Activated CD8-positive, alpha-beta memory T cell treated with anti-CD3 and anti-CD28 coated beads, Interleukin-2, amount 10 ng/mL, durations not matched to agents 7 days and 5 days (primary cell): ENCODE results near the gene UTF1. TPM values are rescaled to one million over a fixed set of nuclear protein-coding genes. Genes with fewer than 3 reads are reported as not detected.
"Not testable (repeated sequence)": the region's sequence is repeated elsewhere in the genome, so short reads cannot be mapped to it uniquely, and the experiment has no call there.

Experiments
- ATAC-seq: fragments of 150-1000 bp; cut with Tn5 transposase; one replicate; pipeline ENCODE4 v1.10.0; 2021; ENCODE audit warnings: moderate library complexity
- CTCF ChIA-PET: fragments of 350-600 bp; sonication (Branson Sonifier 250); formaldehyde crosslinking; loops from one replicate; lab custom pipeline; 2021; ENCODE audit warnings: antibody characterized with exemption; lab: Charles Lee
- DNase-seq: peaks from one replicate; pipeline ENCODE4 v3.0.0-alpha.2; 2020
- H3K27ac Mint-ChIP-seq: one replicate; pipeline ENCODE4 v1.8.0; 2021; ENCODE audit warnings: mild to moderate bottlenecking, mixed read lengths
- H3K27me3 Mint-ChIP-seq: one replicate; pipeline ENCODE4 v1.8.0; 2021; ENCODE audit warnings: mixed read lengths
- H3K36me3 Mint-ChIP-seq: one replicate; pipeline ENCODE4 v1.8.0; 2021; ENCODE audit warnings: mild to moderate bottlenecking, mixed read lengths
- H3K4me1 Mint-ChIP-seq: one replicate; pipeline ENCODE4 v1.8.0; 2021; ENCODE audit warnings: mixed read lengths
- H3K4me3 Mint-ChIP-seq: one replicate; pipeline ENCODE4 v1.8.0; 2021; ENCODE audit warnings: mild to moderate bottlenecking, moderate library complexity, mixed read lengths
- H3K9me3 Mint-ChIP-seq: one replicate; pipeline ENCODE4 v1.8.0; 2022; ENCODE audit warnings: low read depth, mixed read lengths
- total RNA-seq, 2 experiments: library from RNA; stranded (reverse); gene quantifications; one replicate each; pipeline ENCODE4 v1.2.3, GENCODE V29; 2021

The UTF1 gene
- total RNA-seq, 2 experiments from 2014 or later: not detected

DNA sequence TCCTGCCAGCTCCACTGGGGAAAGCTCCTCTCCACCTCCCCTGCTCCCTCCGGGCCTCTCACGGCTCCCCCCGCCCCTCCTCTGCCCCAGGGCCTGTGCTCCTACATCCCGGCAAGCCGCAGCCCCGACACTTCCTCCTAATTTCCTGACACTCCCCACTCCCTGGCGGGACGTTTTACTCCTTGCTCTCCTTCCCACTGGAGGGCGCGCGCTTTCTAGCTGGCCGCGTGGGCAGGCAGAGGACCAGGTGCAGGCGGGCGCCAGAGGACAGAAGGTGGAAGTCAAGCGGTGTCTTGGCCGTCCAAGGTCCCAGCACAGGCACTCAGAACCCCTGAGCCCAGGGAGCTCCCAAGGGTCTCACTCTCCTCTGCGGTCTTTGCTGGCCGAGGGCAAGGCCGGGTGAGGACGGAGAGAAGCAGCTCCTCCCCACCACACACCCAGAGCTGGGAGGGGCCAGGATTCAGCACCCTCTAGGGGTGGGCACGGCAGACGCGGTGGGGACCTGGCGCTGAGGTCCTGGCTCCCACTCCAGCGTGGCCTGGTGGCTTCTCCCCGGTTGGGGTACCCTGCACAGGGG, 27.6 kb downstream of the UTF1 start:
- Mint-ChIP-seq H3K27me3 (no peaks in the 10 kb centered on the region), H3K36me3 (no peaks in the 10 kb centered on the region), H3K4me3 (peak overlapping the region; percentile 11), H3K4me1 (peaks cover 47% of the 10 kb centered on the region), H3K27ac (peak overlapping the region; percentile 86), H3K9me3 (no peaks in the 10 kb centered on the region)
- DNase-seq (no peak), ATAC-seq (peak; percentile 8)
- CTCF ChIA-PET: interaction anchor here (0.8 to 4.8 kb wide), 12 partner anchors 12 to 115 kb away, joined by 3 to 41 read pairs (median 4); partner anchors contain the start of genes ADAM8 and VENTX

- ATAC-seq: peak; percentile 10
- DNase-seq: peak; percentile 69
- no peaks in the 10 kb centered on the region for H3K27me3 Mint-ChIP-seq
These were observed 28.2 kb downstream of the UTF1 start for GRCh38 chr10:133258066-133258817.

DNA sequence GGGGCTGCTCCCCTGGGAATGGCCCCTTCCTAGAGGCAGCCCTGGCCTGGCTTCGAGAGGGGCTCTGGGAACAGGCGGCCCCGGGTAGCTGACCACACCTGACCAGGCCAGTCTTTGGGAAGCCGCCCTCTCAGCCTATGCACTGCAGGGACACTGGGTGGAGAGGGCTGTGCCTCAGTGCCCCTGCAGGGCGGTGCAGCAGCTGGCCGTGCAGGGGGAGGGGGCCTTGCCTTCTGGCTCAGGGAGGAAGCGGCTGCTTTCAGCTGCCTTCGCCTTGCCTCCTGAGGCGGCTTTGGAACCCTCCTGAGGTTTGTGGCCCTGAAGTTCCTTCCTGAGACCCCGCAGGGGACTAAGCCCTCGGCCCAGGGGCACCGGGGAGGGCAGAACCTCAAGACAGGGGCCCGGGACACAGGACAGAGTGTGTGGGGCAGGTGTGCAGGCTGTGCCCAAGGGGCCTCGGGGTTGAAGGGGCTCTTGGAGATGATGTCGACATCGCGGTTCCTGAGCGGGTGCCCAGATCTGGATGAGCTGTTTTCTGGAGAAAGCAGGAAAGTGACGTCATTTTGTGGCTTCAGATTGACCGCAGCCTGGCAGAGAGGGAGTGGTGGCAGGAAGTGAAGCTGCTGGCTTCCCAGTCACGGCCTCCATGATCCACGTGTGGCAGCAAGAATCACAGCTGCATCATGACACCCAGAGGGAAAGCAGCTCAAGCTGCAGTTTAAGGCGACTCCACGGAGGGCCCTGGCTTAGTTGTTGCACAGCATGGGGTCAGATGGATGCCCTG, 29.0 kb downstream of the UTF1 start:
- Mint-ChIP-seq H3K27ac (peak overlapping the region; percentile 88), H3K4me1 (peaks cover 55% of the 10 kb centered on the region), H3K36me3 (peaks cover 3% of the 10 kb centered on the region), H3K27me3 (no peaks in the 10 kb centered on the region), H3K9me3 (no peaks in the 10 kb centered on the region), H3K4me3 (peak overlapping the region; percentile 55)
- DNase-seq (peak; percentile 92), ATAC-seq (peak; percentile 45)
- CTCF ChIA-PET: interaction anchor here (1.1 to 4.8 kb wide), 9 partner anchors 12 to 116 kb away, joined by 3 to 41 read pairs (median 9); partner anchors contain the start of gene ADAM8

More at GRCh38 chr10:133258066-133258817, 28.2 kb downstream of the UTF1 start:
- H3K27ac Mint-ChIP-seq: peak overlapping the region; percentile 86
- CTCF ChIA-PET: interaction anchor here (0.8 to 4.8 kb wide), 12 partner anchors 11 to 115 kb away, joined by 3 to 41 read pairs (median 4); partner anchors contain the start of gene ADAM8
- no peak overlapping the region for H3K4me3 Mint-ChIP-seq
- H3K36me3 Mint-ChIP-seq: peaks cover 1% of the 10 kb centered on the region
- H3K4me1 Mint-ChIP-seq: peaks cover 49% of the 10 kb centered on the region
- H3K9me3 Mint-ChIP-seq: no peaks in the 10 kb centered on the region

GRCh38 chr10:133259602-133259989, 29.6 kb downstream of the UTF1 start:
- peak; percentile 0 for ATAC-seq
- peak overlapping the region; percentile 88 for H3K27ac Mint-ChIP-seq
- DNase-seq: no peak
- peaks cover 7% of the 10 kb centered on the region for H3K36me3 Mint-ChIP-seq
- H3K4me3 Mint-ChIP-seq: peak overlapping the region; percentile 55
- CTCF ChIA-PET: interaction anchor here (1.2 to 4.8 kb wide), 7 partner anchors 14 to 116 kb away, joined by 4 to 41 read pairs (median 12); partner anchors contain the start of gene ADAM8
- H3K27me3 Mint-ChIP-seq: no peaks in the 10 kb centered on the region
- peaks cover 61% of the 10 kb centered on the region for H3K4me1 Mint-ChIP-seq
- no peaks in the 10 kb centered on the region for H3K9me3 Mint-ChIP-seq

- peaks cover 7% of the 10 kb centered on the region for H3K36me3 Mint-ChIP-seq
- H3K27ac Mint-ChIP-seq: peak overlapping the region; percentile 66
- H3K27me3 Mint-ChIP-seq: no peaks in the 10 kb centered on the region
- H3K4me3 Mint-ChIP-seq: peak overlapping the region; percentile 65
- peaks cover 75% of the 10 kb centered on the region for H3K4me1 Mint-ChIP-seq
- peak; percentile 82 for DNase-seq
- CTCF ChIA-PET: interaction anchor here (0.8 to 4.8 kb wide), 4 partner anchors 15 to 68 kb away, joined by 3 to 22 read pairs (median 4); no protein-coding TSS in a partner anchor
- peak; percentile 51 for ATAC-seq
- no peaks in the 10 kb centered on the region for H3K9me3 Mint-ChIP-seq
These were observed 31.1 kb downstream of the UTF1 start for GRCh38 chr10:133260895-133261725.

GRCh38 chr10:133261726-133262325, 31.8 kb downstream of the UTF1 start:
- CTCF ChIA-PET: interaction anchor here (0.8 to 1.6 kb wide), 5 partner anchors 10 to 68 kb away, joined by 3 to 7 read pairs (median 4); no protein-coding TSS in a partner anchor
- Mint-ChIP-seq H3K36me3 (peaks cover 7% of the 10 kb centered on the region), H3K4me1 (peaks cover 75% of the 10 kb centered on the region), H3K27ac (peak overlapping the region; percentile 47), H3K9me3 (no peaks in the 10 kb centered on the region), H3K27me3 (no peaks in the 10 kb centered on the region), H3K4me3 (peak overlapping the region; percentile 65)
- peak; percentile 90 for DNase-seq
- peak; percentile 54 for ATAC-seq

GRCh38 chr10:133262696-133263095, 32.7 kb downstream of the UTF1 start:
- Mint-ChIP-seq H3K36me3 (peaks cover 7% of the 10 kb centered on the region), H3K4me3 (no peak overlapping the region), H3K27me3 (no peaks in the 10 kb centered on the region), H3K4me1 (peaks cover 66% of the 10 kb centered on the region), H3K27ac (no peak overlapping the region), H3K9me3 (no peaks in the 10 kb centered on the region)
- CTCF ChIA-PET: interaction anchor here (1.1 to 1.6 kb wide), 2 partner anchors 9 to 13 kb away, joined by 4 to 7 read pairs; no protein-coding TSS in a partner anchor
- ATAC-seq (no peak), DNase-seq (no peak)

DNA sequence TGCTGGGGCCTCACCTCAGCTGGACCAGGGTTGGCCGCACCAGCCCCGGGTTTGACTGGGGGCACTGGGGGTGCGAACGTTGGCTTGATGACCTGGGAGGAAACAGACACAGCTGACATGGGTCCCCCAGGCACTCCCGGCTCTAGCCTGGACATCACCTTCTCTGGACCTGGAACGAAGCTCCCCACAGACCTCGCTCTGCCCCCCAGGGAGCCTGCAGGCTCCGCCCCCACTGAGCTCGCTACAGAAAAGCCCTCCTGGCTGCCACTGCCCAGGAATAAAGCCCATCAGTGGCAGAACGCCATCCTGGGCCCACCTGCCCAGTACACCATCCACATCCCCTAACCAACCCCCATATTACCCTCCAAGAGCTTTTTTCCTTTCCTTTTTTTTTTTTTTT, 33.7 kb downstream of the UTF1 start:
- H3K9me3 Mint-ChIP-seq: no peaks in the 10 kb centered on the region
- no peaks in the 10 kb centered on the region for H3K27me3 Mint-ChIP-seq
- H3K4me3 Mint-ChIP-seq: no peak overlapping the region
- peaks cover 58% of the 10 kb centered on the region for H3K4me1 Mint-ChIP-seq
- H3K36me3 Mint-ChIP-seq: peaks cover 7% of the 10 kb centered on the region
- ATAC-seq: no peak
- DNase-seq: no peak
- CTCF ChIA-PET: interaction anchor here (0.8 to 2.9 kb wide), 6 partner anchors 11 to 66 kb away, joined by 3 to 12 read pairs (median 5); partner anchors contain the start of gene ADAM8
- H3K27ac Mint-ChIP-seq: no peak overlapping the region

DNA sequence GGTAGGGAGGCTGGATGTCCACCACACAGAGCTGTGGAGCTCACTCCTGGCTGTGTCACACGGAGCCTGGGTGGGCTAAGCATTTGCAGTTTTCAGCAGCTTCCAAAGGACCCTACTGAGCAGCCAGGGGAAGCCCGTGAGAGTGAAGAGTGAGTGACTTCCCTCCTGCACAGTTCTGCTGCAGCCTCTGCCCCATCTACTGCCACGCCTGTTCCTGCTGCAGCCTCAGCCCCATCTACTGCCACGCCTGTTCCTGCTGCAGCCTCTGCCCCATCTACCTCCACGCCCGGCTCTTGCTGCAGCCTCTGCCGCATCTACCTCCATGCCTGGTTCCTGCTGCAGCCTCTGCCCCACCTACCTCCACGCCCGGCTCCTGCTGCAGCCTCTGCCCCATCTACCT, 34.4 kb downstream of the UTF1 start:
- peaks cover 52% of the 10 kb centered on the region for H3K4me1 Mint-ChIP-seq
- H3K36me3 Mint-ChIP-seq: peaks cover 7% of the 10 kb centered on the region
- no peaks in the 10 kb centered on the region for H3K27me3 Mint-ChIP-seq
- CTCF ChIA-PET: interaction anchor here (0.9 to 2.9 kb wide), 5 partner anchors 11 to 65 kb away, joined by 4 to 12 read pairs (median 6); partner anchors contain the start of gene ADAM8
- peak overlapping the region; percentile 19 for H3K4me3 Mint-ChIP-seq
- peak; percentile 77 for DNase-seq
- ATAC-seq: peak; percentile 28
- H3K9me3 Mint-ChIP-seq: no peaks in the 10 kb centered on the region
- peak overlapping the region; percentile 26 for H3K27ac Mint-ChIP-seq

DNA sequence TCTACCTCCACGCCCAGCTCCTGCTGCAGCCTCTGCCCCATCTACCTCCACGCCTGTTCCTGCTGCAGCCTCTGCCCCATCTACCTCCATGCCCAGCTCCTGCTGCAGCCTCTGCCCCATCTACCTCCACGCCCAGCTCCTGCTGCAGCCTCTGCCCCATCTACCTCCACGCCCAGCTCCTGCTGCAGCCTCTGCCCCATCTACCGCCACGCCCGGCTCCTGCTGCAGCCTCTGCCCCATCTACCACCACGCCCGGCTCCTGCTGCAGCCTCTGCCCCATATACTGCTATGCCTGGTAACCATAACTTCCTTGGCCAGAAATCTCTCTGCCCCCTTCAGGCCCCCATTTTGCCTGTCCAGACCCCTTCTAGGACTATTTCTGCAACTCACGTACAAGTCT, 35.0 kb downstream of the UTF1 start:
- H3K4me3 Mint-ChIP-seq, H3K27ac Mint-ChIP-seq, H3K36me3 Mint-ChIP-seq, H3K27me3 Mint-ChIP-seq, DNase-seq, H3K9me3 Mint-ChIP-seq, ATAC-seq: not testable (repeated sequence)
- CTCF ChIA-PET: interaction anchor here (2.0 to 2.9 kb wide), 2 partner anchors 10 to 13 kb away, joined by 10 to 12 read pairs; no protein-coding TSS in a partner anchor
- H3K4me1 Mint-ChIP-seq: peaks cover 46% of the 10 kb centered on the region

DNA sequence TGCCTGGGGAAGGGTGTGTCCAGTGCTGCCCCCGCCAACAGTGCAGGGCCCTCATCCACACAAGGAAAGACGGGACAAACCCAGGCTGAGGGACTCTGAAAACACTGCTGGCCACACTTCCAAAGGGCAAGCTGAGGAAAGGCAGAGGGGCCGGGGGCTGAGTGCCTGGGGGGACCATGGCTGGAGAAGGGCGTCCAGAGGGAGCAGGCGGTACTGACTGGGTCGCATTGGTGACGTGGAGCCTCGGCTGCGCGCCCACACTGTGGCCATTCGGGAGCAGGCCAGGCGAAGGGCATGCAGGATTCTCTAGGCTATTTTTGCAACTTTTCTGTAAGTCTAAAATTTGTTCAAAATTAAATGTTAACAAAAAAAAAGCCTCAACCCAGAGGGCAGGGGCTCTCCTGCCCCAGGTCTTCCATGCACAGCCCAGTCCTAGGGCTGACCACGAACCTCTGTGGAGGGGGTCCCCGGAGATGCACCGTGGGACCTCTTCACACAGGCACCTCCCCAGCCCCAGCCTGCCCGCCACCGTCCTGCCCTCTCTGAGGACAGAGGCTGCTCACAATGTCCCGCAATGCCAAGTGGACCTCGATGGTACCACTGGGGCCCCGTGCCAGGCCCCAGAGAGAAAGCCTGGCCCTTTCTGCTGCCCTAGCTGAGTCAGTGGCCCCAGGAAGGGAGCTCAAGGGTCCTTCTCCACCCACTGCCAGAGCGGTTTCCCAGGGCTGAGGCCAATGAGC, 36.2 kb downstream of the UTF1 start:
- CTCF ChIA-PET: interaction anchor here (2.9 kb wide), 1 partner anchor 9 kb away, joined by 12 read pairs; no protein-coding TSS in a partner anchor
- H3K27ac Mint-ChIP-seq: no peak overlapping the region

More for the DNA sequence above, 36.2 kb downstream of the UTF1 start:
- H3K9me3 Mint-ChIP-seq: no peaks in the 10 kb centered on the region
- DNase-seq: no peak
- H3K4me3 Mint-ChIP-seq: no peak overlapping the region
- ATAC-seq: no peak
- H3K27me3 Mint-ChIP-seq: no peaks in the 10 kb centered on the region
- peaks cover 34% of the 10 kb centered on the region for H3K4me1 Mint-ChIP-seq
- H3K36me3 Mint-ChIP-seq: peaks cover 7% of the 10 kb centered on the region
